Activated T-helper 1 cell treated with anti-CD3 and anti-CD28 coated beads, Interleukin-12 subunit alpha, Interleukin-12 subunit beta, Interleukin-2, Interleukin-4 antibody, amounts not matched to agents 30 ng/mL and 10 ng/mL and 1 ng/mL, durations not matched to agents 14 hours and 24 hours and 36 hours (primary cell): ENCODE results near the gene FGD5. TPM values are rescaled to one million over a fixed set of nuclear protein-coding genes. Genes with fewer than 3 reads are reported as not detected.

Source experiments
- DNase-seq: peaks from one replicate; pipeline ENCODE4 v3.0.0; 2021; ENCODE audit warnings: low spot score
- H3K27ac Mint-ChIP-seq: one replicate; pipeline ENCODE4 v1.8.0; 2021; ENCODE audit warnings: mild to moderate bottlenecking, mixed read lengths
- H3K27me3 Mint-ChIP-seq: one replicate; pipeline ENCODE4 v1.8.0; 2022; ENCODE audit warnings: mild to moderate bottlenecking, moderate library complexity, mixed read lengths; ENCODE audit not compliant: insufficient read depth
- H3K36me3 Mint-ChIP-seq: one replicate; pipeline ENCODE4 v1.8.0; 2021; ENCODE audit warnings: low read depth, mixed read lengths
- H3K4me1 Mint-ChIP-seq: one replicate; pipeline ENCODE4 v1.8.0; 2021; ENCODE audit warnings: low read depth, mixed read lengths
- H3K4me3 Mint-ChIP-seq: one replicate; pipeline ENCODE4 v1.8.0; 2021; ENCODE audit warnings: mild to moderate bottlenecking, moderate library complexity, mixed read lengths
- H3K9me3 Mint-ChIP-seq: one replicate; pipeline ENCODE4 v1.8.0; 2021; ENCODE audit warnings: mixed read lengths
- intact Hi-C: fragments of 100-400 bp; cut with micrococcal nuclease; formaldehyde crosslinking; loops from one replicate; pipeline ENCODE4 v1.15.1; 2024
- total RNA-seq: library from RNA; stranded (reverse); gene quantifications from 2 replicates; pipeline ENCODE4 v1.2.3, GENCODE V29; 2022

Gene FGD5
- total RNA-seq, 1 donor from 2014 or later = not detected

DNA sequence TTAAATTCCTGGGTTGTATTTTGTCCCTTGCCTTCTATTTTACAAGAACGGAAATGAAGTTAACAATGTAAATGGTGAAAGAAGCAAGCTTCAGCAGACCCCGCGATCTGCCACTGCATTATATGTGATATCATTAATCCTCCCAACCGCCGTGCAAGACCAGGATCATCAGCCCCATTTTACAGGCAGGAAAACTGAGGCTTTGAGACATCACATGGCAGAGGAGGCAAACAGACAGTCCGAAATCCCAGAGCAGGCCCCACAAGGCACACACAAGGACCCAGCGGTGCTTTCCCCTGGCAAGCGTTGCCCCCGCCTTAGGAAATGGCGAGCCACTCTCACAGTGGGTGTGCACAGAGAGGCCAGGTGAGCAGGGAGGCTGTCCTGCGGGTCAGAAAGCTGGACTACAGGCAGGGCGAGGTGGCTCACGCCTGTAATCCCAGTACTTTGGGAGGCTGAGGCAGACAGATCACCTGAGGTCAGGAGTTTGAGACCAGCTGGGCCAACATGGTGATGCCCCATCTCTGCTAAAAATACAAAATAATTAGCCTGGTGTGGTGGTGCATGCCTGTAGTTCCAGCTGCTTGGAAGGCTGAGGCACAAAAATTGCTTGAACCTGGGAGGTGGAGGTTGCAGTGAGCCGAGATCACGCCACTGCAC, 16.2 kb downstream of the FGD5 start:
- intact Hi-C loops = no loop called here
- no peaks in the 10 kb centered on the region for H3K4me1 Mint-ChIP-seq

DNA sequence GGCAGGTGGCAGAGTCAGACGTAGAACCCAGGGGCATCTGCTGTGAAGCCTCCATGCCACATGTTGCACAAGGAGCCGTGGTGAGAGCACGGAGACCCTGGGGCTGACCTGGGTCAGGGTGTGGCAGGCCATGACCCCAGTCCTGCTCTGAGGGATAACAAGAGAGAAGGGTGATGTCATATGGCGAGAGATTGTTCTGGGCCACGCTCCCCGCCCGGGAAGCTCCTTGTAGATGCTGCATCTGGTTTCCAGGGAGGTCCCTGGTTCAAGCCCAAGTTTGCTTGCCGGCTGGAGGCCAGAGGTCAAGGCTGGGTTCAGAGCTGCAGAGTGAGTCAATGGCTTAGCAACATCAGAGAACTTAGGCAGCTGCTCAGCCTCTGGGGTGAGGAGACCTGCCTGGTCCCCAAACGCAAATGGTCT, 17.3 kb downstream of the FGD5 start:
- Mint-ChIP-seq H3K27ac (no peak overlapping the region), H3K4me1 (no peaks in the 10 kb centered on the region), H3K4me3 (no peak overlapping the region), H3K27me3 (peaks cover 4% of the 10 kb centered on the region), H3K36me3 (no peaks in the 10 kb centered on the region), H3K9me3 (no peaks in the 10 kb centered on the region)
- intact Hi-C loops = no loop called here
- DNase-seq = no peak

More for the DNA sequence above, 16.2 kb downstream of the FGD5 start:
- H3K27me3 Mint-ChIP-seq = peaks cover 4% of the 10 kb centered on the region
- no peaks in the 10 kb centered on the region for H3K36me3 Mint-ChIP-seq
- H3K27ac Mint-ChIP-seq = no peak overlapping the region
- no peak for DNase-seq
- no peaks in the 10 kb centered on the region for H3K9me3 Mint-ChIP-seq
- no peak overlapping the region for H3K4me3 Mint-ChIP-seq

DNA sequence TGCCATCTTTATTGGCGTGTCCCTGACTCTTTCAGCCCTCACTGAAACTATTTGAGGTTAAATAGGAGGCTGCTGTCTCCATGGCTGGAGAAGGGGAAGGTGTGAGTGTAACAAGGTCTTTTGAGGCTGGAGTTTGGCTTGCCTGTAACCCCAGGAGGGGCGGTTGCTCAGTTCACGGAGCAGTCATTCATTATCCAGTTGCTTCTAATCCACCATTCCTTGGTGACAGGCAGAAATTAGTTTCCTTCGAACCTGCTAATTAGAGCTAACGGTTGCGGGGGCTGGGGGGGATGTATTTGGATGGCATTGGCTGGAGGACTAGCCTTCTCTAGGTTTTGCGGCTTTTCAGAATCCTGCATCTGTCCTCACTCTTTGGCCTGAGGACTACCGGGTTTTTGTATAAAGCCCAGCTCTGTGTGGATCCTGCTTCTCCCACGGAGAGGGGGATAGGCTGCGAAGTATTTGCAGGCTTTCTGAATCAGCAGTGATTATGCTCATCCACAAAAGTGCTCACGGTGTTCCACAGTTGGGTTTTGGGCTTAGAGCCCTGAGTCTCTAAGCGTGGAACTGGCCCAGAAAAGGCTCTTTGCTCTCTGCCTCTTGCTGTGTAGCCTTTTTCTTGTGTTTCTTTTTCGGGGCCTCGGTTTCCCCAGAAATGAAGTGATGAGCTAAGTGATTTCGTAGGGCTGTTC, 18.6 kb downstream of the FGD5 start:
- DNase-seq = no peak
- Mint-ChIP-seq H3K4me1 (no peaks in the 10 kb centered on the region), H3K36me3 (no peaks in the 10 kb centered on the region), H3K9me3 (no peaks in the 10 kb centered on the region), H3K27me3 (peaks cover 8% of the 10 kb centered on the region), H3K27ac (no peak overlapping the region), H3K4me3 (no peak overlapping the region)
- intact Hi-C loops = no loop called here

DNA sequence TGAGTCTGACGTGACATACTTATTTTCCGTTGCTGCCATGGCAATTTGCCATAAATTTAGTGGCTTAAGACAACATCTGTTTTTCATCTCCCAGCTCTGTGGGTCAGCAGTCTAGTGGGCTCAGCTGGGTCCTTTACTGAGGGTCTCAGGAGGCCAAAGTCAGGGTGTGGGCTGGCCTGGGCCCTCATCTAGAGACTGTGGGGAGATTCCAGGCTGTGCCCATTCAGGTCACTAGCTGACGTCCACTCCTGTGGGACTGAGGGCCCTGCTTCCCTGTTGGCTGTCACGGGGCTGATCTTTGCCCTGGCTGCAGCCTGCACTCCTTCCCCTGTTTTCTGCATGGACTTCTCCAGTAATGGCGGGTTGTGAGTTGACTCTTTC, 19.1 kb downstream of the FGD5 start:
- H3K4me1 Mint-ChIP-seq = no peaks in the 10 kb centered on the region
- no peaks in the 10 kb centered on the region for H3K36me3 Mint-ChIP-seq
- H3K27me3 Mint-ChIP-seq = peaks cover 8% of the 10 kb centered on the region
- DNase-seq = no peak
- H3K9me3 Mint-ChIP-seq = no peaks in the 10 kb centered on the region
- no peak overlapping the region for H3K27ac Mint-ChIP-seq
- H3K4me3 Mint-ChIP-seq = no peak overlapping the region
- intact Hi-C loops = no loop called here

DNA sequence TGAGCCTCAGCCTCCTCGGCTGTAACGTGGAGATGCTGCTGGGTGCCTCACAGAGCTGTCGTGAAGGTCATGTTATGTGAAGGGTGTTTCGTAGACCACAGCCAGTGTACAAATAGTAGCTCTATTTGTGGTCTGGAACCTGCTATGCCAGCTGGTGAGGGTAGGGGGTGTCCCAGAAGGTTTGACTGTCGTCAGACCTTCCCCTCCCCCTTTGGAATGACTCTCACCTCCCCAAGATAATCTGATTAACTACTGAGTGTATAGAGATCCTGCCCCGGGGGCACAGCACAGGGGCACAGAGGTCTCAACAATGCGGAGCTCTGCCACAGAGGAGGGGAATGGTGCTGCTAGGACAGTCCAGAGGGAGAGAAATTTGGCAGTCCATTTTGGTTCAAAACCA, 20.5 kb downstream of the FGD5 start:
- intact Hi-C loops = no loop called here
- no peaks in the 10 kb centered on the region for H3K4me1 Mint-ChIP-seq
- peaks cover 8% of the 10 kb centered on the region for H3K27me3 Mint-ChIP-seq
- no peaks in the 10 kb centered on the region for H3K9me3 Mint-ChIP-seq
- no peak overlapping the region for H3K4me3 Mint-ChIP-seq
- no peaks in the 10 kb centered on the region for H3K36me3 Mint-ChIP-seq
- no peak for DNase-seq
- no peak overlapping the region for H3K27ac Mint-ChIP-seq

DNA sequence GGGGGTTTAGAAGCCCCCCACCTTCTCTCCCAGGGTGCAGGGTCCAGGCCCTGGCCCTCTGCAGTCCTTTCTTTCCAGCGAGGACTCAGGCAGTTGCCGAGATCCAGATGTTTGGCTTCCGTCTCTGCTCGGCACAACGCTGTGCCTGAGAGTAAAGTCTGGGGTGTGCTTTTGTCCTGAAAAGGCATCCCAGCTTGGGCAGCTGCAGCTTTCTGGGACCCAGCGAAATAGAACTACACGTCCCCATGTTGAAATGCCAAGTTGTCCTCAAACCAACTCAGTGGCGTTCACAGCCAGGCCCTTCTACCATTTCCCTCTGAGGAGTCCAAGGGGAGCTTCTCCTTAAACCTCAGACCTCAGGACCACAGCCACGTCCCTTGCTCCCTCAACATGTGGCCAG, 23.1 kb downstream of the FGD5 start:
- H3K36me3 Mint-ChIP-seq = no peaks in the 10 kb centered on the region
- no peak for DNase-seq
- intact Hi-C loops = no loop called here
- peaks cover 4% of the 10 kb centered on the region for H3K27me3 Mint-ChIP-seq
- H3K4me1 Mint-ChIP-seq = peaks cover 17% of the 10 kb centered on the region
- no peak overlapping the region for H3K27ac Mint-ChIP-seq
- H3K4me3 Mint-ChIP-seq = no peak overlapping the region
- H3K9me3 Mint-ChIP-seq = no peaks in the 10 kb centered on the region

DNA sequence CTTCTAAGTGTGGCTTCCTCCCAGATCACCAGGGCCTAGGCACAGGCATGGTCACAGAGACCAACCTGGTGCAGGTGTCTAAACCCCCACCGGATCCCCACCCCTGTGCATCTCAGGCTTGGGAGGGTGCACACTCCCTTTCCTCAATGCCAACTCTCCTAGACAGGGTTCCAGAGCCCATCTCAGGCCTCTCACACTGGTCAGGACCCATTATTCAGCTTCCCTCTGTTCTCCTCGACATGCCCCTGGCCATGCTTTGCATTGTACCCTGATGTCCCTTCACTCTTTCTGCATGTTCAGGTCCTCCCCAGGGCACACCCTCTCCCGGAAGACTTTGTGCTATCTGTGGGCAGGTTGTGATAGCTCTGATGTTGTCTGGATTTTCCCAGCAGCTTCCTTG, 23.5 kb downstream of the FGD5 start:
- Mint-ChIP-seq H3K4me1 (peaks cover 18% of the 10 kb centered on the region), H3K36me3 (no peaks in the 10 kb centered on the region), H3K27ac (no peak overlapping the region), H3K4me3 (no peak overlapping the region), H3K27me3 (peaks cover 4% of the 10 kb centered on the region), H3K9me3 (no peaks in the 10 kb centered on the region)
- no peak for DNase-seq
- intact Hi-C loops = no loop called here

DNA sequence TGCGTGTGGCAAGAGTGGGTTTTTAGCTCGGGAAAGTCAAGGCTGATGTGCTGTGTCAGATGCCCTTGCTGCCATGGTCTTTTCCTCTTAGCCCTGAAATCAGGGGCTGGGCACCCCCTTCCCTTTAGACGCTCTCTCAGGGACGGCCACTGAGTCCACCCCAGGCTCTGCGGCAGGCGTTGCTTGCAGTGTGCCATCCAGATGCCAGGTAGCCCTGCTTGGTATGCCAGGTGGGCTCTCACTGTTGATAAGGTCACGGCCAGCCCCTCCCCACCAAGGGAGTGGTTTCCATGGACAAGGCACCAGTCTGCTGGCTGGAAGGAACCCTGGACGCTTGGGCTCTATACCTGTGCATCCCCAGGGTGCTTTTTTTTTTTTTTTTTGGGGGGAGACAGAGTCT, 24.6 kb downstream of the FGD5 start:
- H3K9me3 Mint-ChIP-seq = no peaks in the 10 kb centered on the region
- intact Hi-C loops = no loop called here
- peaks cover 4% of the 10 kb centered on the region for H3K27me3 Mint-ChIP-seq
- H3K4me3 Mint-ChIP-seq = no peak overlapping the region
- H3K36me3 Mint-ChIP-seq = no peaks in the 10 kb centered on the region
- DNase-seq = no peak
- H3K4me1 Mint-ChIP-seq = peaks cover 28% of the 10 kb centered on the region
- H3K27ac Mint-ChIP-seq = no peak overlapping the region

DNA sequence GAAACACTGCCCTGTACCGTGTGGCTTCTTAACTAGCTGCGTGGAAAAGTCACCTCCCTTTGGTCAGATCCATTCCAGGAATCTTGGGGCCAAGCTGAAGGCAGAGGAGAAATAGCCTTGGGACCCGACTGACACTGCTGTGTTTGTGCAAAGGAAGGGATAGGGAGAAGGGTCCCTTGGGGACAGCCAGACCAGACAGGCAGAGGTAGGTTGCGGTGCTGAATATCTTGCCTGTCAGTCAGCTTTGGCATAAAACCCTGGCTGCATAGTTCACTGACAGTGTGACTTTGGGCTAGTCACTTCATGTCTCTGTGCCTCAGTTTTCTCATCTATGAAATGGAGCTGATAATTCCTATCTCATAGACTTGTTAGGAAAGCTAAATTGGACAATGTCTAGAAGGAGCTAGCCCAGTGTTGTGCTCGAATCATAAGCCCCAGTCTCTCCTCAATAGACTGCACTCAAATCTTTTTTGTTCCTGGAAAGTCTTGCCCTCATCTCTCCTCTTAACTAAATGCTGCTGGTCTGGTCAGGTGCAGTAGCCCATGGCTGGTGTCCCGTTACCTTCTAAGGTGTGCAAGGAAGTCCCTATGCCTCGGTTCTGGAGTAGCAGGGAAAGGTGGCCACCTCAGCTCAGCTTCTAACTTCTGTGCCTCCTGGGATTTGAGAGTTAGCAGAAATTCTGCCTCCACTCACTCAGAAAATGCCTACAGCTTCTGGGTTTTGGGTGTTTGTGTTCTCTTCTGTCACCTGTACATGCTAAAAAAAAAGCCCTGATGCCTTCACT, 25.8 kb downstream of the FGD5 start:
- Mint-ChIP-seq H3K4me3 (no peak overlapping the region), H3K9me3 (no peaks in the 10 kb centered on the region), H3K27me3 (peaks cover 4% of the 10 kb centered on the region), H3K27ac (no peak overlapping the region), H3K4me1 (peaks cover 33% of the 10 kb centered on the region), H3K36me3 (no peaks in the 10 kb centered on the region)
- no peak for DNase-seq
- intact Hi-C loops = no loop called here

DNA sequence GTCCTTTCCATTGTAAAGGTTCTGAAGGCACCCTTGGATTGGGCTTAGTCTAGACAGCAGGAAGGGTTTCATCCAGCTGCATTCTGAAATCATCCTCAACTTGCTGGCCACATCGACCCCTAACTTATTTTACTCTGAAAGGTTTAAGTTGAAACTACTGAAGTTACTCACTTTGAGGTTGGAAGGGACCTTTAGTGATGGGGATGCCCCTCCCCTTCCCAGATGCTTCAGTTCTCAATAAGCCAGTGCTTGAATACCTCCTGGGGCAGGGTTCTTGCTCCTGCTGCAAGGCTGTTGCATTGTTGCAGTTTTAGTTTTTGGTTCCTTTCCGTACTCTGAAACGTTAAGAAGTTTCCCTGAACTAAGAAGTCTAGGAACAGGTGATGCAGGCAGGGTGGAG, 26.4 kb downstream of the FGD5 start:
- Mint-ChIP-seq H3K36me3 (no peaks in the 10 kb centered on the region), H3K27me3 (peaks cover 4% of the 10 kb centered on the region), H3K4me1 (peaks cover 33% of the 10 kb centered on the region), H3K27ac (no peak overlapping the region), H3K9me3 (no peaks in the 10 kb centered on the region), H3K4me3 (no peak overlapping the region)
- DNase-seq = no peak
- intact Hi-C loops = no loop called here

DNA sequence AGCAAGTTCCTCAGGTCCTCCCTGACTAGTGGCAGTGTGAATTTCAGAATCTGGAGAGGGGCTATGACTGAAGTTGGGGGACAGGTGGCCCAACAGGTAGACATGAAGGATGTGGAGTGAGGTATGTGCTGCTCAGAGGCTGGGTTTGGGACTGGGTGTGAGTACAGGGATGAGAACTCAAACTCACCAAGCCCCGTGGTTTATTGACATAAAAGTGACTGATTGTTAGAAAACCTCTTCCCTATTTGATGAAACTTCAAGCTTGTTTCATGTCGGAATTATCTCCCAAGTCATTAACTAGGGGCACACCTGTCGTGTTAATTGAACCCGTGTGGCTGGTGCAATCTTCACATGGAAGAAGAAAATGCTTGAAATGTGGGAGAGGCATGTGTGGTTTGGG, 27.1 kb downstream of the FGD5 start:
- H3K9me3 Mint-ChIP-seq = no peaks in the 10 kb centered on the region
- intact Hi-C loops = no loop called here

DNA sequence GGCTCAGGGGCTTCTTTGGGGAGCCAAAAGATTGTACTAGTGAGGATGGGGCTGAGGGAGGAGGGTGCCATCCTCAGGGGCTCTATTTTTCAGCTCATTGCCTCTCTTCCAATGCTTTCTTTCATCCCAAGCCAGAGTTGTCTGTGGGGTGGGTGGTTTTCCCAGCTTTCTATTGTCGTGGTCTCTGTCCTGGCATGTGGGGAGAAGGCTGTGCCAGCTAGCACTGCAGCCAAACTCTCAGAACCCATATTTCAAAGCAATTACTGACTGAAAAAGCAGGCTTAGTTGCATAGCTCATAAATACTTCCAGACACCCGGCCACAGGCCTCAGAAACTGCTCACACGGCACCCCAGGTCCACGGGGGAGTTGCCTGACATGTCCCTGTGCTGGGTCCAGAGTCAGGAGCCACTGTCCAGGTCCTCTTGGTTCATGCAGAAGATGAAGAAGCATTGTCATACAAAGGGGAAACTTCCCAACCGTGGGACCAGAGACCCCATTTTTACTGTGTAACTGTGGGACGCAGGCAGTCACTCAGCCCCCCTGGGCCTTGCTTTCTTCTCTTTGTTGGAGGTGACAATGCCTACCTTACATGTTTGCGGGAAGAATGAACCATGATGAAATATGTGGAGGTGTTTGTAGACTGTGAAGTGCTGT, 27.6 kb downstream of the FGD5 start:
- Mint-ChIP-seq H3K27ac (no peak overlapping the region), H3K36me3 (no peaks in the 10 kb centered on the region), H3K4me3 (no peak overlapping the region), H3K27me3 (peaks cover 4% of the 10 kb centered on the region), H3K9me3 (no peaks in the 10 kb centered on the region), H3K4me1 (peaks cover 33% of the 10 kb centered on the region)
- DNase-seq = no peak
- intact Hi-C loops = no loop called here

More for the DNA sequence above, 27.1 kb downstream of the FGD5 start:
- peaks cover 33% of the 10 kb centered on the region for H3K4me1 Mint-ChIP-seq
- H3K27ac Mint-ChIP-seq = no peak overlapping the region
- no peak overlapping the region for H3K4me3 Mint-ChIP-seq
- peaks cover 4% of the 10 kb centered on the region for H3K27me3 Mint-ChIP-seq
- H3K36me3 Mint-ChIP-seq = no peaks in the 10 kb centered on the region
- no peak for DNase-seq
